ENCODE data around the gene ABI2.
"Not testable (repeated sequence)": the region's sequence is repeated elsewhere in the genome, so short reads cannot be mapped to it uniquely, and the experiment has no call there.

The ABI2 gene

GRCh38 chr2:203327901-203328759, at the start of gene ABI2:
Gene ABI2, plus strand, starts transcription at chr2:203328394. Its CDS starts 121 bp downstream, at chr2:203328515.
- peak; percentile 76 for DNase-seq (ENCODE audit: low spot score)

DNA sequence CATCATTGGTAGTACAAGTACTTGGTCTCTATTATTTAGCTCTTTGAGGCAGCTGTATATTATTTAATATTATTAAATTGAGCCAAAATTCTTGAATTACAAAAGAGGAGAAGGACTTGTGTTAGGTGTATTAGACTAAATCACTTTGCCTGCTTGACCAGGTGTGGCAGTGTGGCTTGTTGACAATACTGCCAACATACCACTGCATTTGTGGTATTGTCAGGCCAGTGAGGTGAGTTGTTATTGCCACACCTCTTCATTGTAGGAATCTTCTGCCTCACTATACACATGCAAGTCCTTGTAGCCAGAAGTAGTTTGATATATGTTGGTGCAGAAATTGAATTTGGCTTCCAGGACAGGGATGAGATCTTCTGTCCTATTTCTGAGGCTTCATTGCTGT, 48.9 kb upstream of the ABI2 start:
- DNase-seq (ENCODE audit: low spot score), result no peak

- no peak for DNase-seq (ENCODE audit: low spot score)
Measured at GRCh38 chr2:203280428-203281064, 47.6 kb upstream of the ABI2 start.

DNA sequence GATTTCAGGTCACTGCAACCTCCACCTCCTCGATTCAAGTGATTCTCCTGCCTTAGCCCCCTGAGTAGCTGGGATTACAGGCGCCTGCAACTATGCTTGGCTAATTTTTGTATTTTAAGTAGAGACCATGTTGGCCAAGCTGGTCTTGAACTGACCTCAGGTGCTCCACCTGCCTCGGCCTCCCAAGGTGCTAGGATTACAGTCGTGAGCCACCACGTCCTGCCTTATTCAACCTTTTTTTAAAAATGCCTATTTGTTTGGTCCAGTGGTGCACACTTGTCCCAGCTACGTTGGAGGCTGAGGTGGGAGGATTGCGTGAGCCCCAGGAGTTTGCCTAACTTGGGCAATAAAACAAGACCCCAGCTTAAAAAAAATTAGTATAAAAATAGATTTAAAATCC, 46.1 kb upstream of the ABI2 start:
- DNase-seq (ENCODE audit: low spot score), result no peak

GRCh38 chr2:203286532-203286931, 41.7 kb upstream of the ABI2 start:
- no peak for DNase-seq (ENCODE audit: low spot score)

- no peak for DNase-seq (ENCODE audit: low spot score)
Measured at GRCh38 chr2:203301667-203302066, 26.5 kb upstream of the ABI2 start.

GRCh38 chr2:203302586-203302985, 25.6 kb upstream of the ABI2 start:
- not testable (repeated sequence) for DNase-seq (ENCODE audit: low spot score)

- no peak for DNase-seq (ENCODE audit: low spot score)
Measured at GRCh38 chr2:203310688-203311436, 17.3 kb upstream of the ABI2 start.

- DNase-seq (ENCODE audit: low spot score), result no peak
Measured at GRCh38 chr2:203326356-203326755, 1.8 kb upstream of the ABI2 start.

DNA sequence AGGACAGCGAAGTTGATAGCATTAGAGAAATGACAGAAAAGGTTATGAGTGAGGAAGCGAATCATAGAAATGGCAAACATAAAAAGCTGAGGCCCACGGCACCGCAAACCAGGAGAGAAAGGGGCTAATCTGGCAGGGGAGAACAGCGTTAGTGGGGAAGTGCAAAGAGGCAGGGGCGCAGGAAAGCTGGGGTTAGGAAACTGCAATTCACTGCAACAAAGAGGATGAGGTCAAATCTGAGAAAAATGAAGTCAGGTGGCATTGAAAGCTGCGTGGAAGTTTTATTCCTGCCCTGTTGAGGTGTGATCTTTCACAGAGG, 653 bp upstream of the ABI2 start:
- no peak for DNase-seq (ENCODE audit: low spot score)

GRCh38 chr2:203328760-203329540, 756 bp downstream of the ABI2 start:
- DNase-seq (ENCODE audit: low spot score), result peak; percentile 41

GRCh38 chr2:203330434-203330833, 2.2 kb downstream of the ABI2 start:
- DNase-seq (ENCODE audit: low spot score), result no peak

GRCh38 chr2:203338322-203338721, 10.1 kb downstream of the ABI2 start:
- no peak for DNase-seq (ENCODE audit: low spot score)

GRCh38 chr2:203340791-203341487, 12.7 kb downstream of the ABI2 start:
- no peak for DNase-seq (ENCODE audit: low spot score)

GRCh38 chr2:203341741-203342310, 13.6 kb downstream of the ABI2 start:
- DNase-seq (ENCODE audit: low spot score), result no peak

DNA sequence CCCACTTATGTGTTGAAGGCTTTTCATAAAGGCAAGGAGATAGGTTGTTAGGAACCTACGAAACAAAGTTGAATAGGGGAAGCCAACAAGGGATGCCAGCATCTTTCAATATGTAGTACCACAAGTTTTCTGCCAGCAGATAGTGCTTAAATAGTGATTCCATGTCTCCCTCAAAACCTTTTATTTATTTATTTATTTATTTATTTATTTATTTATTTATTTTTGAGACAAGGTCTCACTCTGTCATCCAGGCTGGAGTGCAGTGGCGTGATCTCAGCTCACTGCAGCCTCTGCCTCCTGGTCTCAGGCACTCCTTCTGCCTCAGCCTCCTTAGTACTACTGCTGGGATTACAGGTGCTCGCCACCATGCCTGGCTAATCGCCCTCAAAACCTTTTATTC, 14.2 kb downstream of the ABI2 start:
- not testable (repeated sequence) for DNase-seq (ENCODE audit: low spot score)

GRCh38 chr2:203344667-203345066, 16.5 kb downstream of the ABI2 start:
- no peak for DNase-seq (ENCODE audit: low spot score)

DNA sequence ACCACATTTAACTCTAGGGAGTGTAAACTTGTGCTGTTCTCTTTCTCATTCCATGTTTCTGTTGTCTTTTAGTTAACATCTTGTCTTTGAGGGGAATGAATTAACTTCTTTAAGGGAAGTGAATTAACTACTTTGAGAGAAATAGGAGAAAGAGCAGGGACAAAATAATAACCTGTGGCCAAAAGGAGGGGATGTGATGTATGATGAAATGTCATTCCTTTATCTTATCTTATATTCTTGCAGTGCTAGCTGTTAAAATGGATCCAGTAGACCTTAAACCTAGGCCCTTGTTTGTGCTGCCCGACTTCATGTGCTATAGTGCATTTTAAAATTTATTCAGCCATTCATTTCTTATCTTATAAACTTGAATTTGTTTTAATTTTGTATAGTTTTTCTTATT, 18.4 kb downstream of the ABI2 start:
- DNase-seq (ENCODE audit: low spot score), result no peak

GRCh38 chr2:203347375-203347774, 19.2 kb downstream of the ABI2 start:
- DNase-seq (ENCODE audit: low spot score), result no peak

DNA sequence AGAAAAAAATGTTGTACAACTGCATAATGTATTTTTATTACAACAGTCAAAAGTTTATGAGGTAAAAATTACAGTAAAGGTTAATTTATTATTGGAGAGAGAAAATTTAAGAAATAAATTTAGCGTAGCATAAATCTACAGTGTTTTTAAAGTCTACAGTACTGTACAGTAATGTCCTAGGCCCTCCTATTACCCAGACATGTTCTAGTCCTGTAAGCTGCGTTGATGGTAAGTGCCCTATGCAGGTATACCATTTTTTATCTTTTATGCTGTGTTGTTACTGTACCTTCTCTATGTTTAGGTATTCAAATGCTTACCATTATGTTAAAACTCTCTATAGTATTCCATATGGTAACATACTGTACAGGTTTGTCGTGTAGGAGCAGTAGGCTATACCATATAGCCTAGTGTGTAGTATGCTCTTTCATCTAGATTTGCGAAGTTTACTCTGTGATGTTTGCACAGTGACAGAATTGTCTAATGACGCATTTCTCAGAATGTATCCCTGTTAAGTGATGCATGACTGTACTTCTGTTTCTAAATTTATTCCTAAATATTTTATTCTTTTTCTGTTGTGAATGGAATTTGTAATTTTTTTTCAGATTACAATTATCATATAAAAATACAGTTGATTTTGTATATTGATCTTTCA, 24.5 kb downstream of the ABI2 start:
- DNase-seq (ENCODE audit: low spot score), result no peak

DNA sequence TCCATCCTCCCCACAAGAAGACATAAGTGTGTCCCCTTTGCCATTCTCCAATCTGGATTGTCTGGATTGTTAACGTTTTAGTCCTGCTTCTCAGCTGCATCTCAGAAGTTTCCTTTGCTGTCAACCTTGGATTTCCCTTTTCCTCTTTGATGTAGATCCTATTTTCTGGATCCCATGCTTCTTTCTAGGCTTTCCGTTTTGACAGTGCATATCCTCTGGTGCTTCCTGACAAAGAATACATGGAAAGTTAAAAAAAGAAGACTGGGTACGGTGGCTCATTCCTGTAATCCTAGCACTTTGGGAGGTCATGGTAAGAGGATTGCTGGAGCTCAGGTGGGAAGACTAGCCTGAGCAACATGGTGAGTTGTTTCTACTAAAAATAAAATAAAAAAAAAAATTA, 26.8 kb downstream of the ABI2 start:
- DNase-seq (ENCODE audit: low spot score), result no peak

Measured in germinal center (tissue), 1 donor.